ENCODE data around the gene NELFE.

DNA sequence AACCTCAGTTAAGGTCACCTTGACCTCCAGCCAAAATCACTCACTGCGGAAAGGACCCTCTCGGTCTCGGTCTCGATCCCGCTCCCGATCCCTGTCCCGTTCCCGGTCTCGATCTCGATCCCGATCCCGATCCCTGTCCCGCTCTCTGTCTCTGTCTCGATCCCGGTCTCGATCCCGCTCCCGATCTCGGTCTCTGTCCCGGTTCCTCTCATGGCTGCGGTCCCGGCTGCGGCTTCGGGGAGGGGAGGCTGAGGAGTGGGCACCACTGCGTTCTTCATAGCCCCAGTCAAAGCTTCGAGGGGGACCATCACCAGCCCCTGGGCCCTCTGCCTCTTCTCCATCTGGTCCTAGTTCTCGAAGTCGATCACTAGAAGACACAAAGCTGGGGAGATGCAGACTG is 4.3 kb downstream of the NELFE start:
- no peak for TF ChIP-seq CTCF (optimal IDR thresholded peaks at IDR 0.05 in 1 of 3, IDR thresholded peaks at IDR 0.05 in 1 of 3, conservative IDR thresholded peaks at IDR 0.05 in 1 of 3; ENCODE audit: extremely low read depth in 1 of 3, insufficient read depth in 2 of 3, low read length in 3 of 3)
- TF ChIP-seq EZH2 (IDR thresholded peaks at IDR 0.05; ENCODE audit: low read length) = no peak

Data from keratinocyte (primary cell).